ENCODE data around the gene NNMT.
"Not testable (repeated sequence)": the region's sequence is repeated elsewhere in the genome, so short reads cannot be mapped to it uniquely, and the experiment has no call there.

Gene NNMT

GRCh38 chr11:114310095-114310494 is 13.9 kb downstream of the NNMT start:
- DNase-seq (ENCODE audit: low read depth in 2 of 2) = no peak

GRCh38 chr11:114311946-114312345 is 15.7 kb downstream of the NNMT start:
- no peak for DNase-seq (ENCODE audit: low read depth in 2 of 2)

- DNase-seq (ENCODE audit: low read depth in 2 of 2) = no peak
These were observed 17.9 kb downstream of the NNMT start for GRCh38 chr11:114314096-114314495.

- DNase-seq (ENCODE audit: low read depth in 2 of 2) = no peak
These were observed 19.7 kb downstream of the NNMT start for GRCh38 chr11:114315749-114316368.

GRCh38 chr11:114316980-114317786 is 21.0 kb downstream of the NNMT start:
- DNase-seq (ENCODE audit: low read depth in 2 of 2) = no peak

GRCh38 chr11:114317787-114318137 is 21.6 kb downstream of the NNMT start:
- DNase-seq (ENCODE audit: low read depth in 2 of 2) = no peak

- DNase-seq (ENCODE audit: low read depth in 2 of 2) = no peak
These were observed 22.2 kb downstream of the NNMT start for GRCh38 chr11:114318361-114318760.

- no peak for DNase-seq (ENCODE audit: low read depth in 2 of 2)
These were observed 23.6 kb downstream of the NNMT start for GRCh38 chr11:114319716-114320328.

- DNase-seq (ENCODE audit: low read depth in 2 of 2) = no peak
These were observed 25.5 kb downstream of the NNMT start for GRCh38 chr11:114321621-114322257.

- DNase-seq (ENCODE audit: low read depth in 2 of 2) = no peak
These were observed 26.7 kb downstream of the NNMT start for GRCh38 chr11:114322934-114323333.

- DNase-seq (ENCODE audit: low read depth in 2 of 2) = no peak
These were observed 30.0 kb downstream of the NNMT start for GRCh38 chr11:114326151-114326550.

- no peak for DNase-seq (ENCODE audit: low read depth in 2 of 2)
These were observed 30.6 kb downstream of the NNMT start for GRCh38 chr11:114326776-114327175.

- DNase-seq (ENCODE audit: low read depth in 2 of 2) = no peak
These were observed 34.2 kb downstream of the NNMT start for GRCh38 chr11:114330373-114330772.

- no peak for DNase-seq (ENCODE audit: low read depth in 2 of 2)
These were observed 44.3 kb downstream of the NNMT start for GRCh38 chr11:114340311-114341131.

- DNase-seq (ENCODE audit: low read depth in 2 of 2) = not testable (repeated sequence)
These were observed 45.5 kb downstream of the NNMT start for GRCh38 chr11:114341667-114342066.

GRCh38 chr11:114342476-114342875 is 46.3 kb downstream of the NNMT start:
- no peak for DNase-seq (ENCODE audit: low read depth in 2 of 2)

- no peak for DNase-seq (ENCODE audit: low read depth in 2 of 2)
These were observed 46.8 kb downstream of the NNMT start for GRCh38 chr11:114343020-114343419.

- no peak for DNase-seq (ENCODE audit: low read depth in 2 of 2)
These were observed 47.3 kb downstream of the NNMT start for GRCh38 chr11:114343493-114343892.

- no peak for DNase-seq (ENCODE audit: low read depth in 2 of 2)
These were observed 48.3 kb downstream of the NNMT start for GRCh38 chr11:114344494-114344893.

- DNase-seq (ENCODE audit: low read depth in 2 of 2) = no peak
These were observed 49.5 kb downstream of the NNMT start for GRCh38 chr11:114345575-114346222.

GRCh38 chr11:114346709-114347141 is 50.5 kb downstream of the NNMT start:
- DNase-seq (ENCODE audit: low read depth in 2 of 2) = no peak
